HG03064 (cell line): Measurements from ENCODE around the gene MYL11.
"Not testable (repeated sequence)": the region's sequence is repeated elsewhere in the genome, so short reads cannot be mapped to it uniquely, and the experiment has no call there.

ENCODE experiments used
- ATAC-seq: cut with Tn5 transposase; IDR thresholded peaks from one replicate; pipeline ENCODE4 v1.9.1; 2021; ENCODE audit warnings: low read depth; ENCODE audit not compliant: unreplicated experiment

Gene MYL11

DNA sequence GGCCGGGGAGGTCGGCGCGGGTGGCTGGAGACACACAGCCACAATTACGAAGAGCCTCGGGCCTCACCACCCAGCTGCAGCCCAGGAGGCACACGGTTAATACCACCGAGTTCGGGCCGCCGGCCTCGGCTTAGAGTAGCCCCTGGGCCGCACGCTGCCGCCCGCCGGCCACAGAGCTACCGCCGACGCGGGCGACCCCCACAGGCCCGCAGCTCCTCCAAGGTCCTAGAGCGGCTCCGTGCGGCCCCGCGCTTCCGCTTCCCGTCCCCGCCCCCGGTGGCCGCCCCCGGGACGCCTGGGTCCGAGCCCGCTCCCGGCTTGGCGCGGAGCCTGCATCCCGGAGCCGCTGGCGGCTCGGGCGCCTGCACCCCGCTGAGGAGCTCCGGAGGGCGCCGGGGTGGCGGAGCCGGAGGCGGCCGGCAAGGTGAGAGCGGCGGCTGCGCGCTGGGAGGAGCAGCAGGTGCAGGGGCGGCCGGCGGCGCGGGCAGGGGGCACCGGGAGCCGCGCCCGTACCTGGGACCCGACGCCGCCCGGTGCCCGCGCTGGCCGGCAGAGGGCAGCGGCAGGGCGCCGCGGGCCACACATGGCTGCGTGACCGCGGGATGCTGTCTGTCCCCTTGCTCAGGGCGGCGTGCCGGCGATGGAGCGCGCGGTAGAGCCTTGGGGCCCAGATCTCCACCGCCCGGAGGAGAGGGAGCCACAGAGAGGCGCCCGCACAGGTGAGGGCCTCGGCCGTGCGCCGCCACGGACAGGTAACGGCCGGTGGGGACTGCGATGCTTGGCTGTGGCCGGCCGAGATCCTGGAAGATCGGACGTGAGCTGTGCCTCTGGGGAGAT lies 20.8 kb downstream of the MYL11 start, which contains the start of gene ZNF48:
Gene ZNF48 (plus strand): TSS at position 266 of the 837 bp plus-strand sequence. CDS start 375 bp downstream, at position 641.
- peak; percentile 49 for ATAC-seq

DNA sequence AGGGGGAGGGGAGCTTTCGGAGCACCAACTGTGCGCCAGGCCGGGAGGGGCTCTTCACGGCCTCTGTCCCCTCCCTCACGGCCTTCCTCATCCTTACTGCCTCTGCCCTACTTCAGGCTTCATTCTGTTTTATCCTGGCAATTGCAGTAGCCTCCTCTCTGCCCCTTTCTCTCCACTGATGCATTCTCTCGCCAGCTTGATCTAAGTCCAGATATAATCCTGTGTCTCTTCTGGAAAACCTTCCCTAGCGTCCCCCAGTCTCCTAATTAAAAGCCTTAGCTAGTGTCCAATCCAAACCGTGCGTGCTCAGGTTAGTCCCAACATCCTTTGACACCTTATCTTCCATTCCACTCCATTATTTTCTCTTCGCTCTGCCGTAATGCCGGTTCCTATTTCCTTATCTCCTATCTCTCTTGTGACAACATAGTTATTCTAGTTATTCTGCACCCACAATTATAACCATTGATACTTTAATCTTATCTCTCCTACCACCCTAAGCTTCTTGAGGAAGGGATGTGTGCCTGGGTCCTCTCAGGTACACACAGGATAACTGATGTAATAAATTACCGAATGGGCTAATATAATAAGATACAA lies 21.5 kb downstream of the MYL11 start:
- no peak for ATAC-seq

DNA sequence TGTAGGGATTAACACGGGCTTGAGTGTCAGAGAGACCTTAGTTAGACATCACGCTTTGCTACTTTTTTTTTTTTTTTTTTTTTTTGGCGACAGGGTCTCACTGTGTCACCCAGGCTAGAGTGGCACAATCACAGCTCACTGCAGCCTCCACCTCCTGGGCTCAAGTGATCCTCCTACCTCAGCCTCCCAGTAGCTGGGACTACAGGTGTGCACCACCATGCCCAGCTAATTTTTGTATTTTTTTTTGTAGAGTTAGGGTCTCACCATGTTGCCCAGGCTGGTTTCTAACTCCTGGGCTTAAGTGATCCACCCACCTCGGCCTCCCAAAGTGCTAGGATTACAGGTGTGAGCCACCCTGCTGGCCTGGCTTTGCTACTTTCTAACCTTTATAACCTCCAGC lies 22.0 kb downstream of the MYL11 start:
- ATAC-seq = not testable (repeated sequence)

DNA sequence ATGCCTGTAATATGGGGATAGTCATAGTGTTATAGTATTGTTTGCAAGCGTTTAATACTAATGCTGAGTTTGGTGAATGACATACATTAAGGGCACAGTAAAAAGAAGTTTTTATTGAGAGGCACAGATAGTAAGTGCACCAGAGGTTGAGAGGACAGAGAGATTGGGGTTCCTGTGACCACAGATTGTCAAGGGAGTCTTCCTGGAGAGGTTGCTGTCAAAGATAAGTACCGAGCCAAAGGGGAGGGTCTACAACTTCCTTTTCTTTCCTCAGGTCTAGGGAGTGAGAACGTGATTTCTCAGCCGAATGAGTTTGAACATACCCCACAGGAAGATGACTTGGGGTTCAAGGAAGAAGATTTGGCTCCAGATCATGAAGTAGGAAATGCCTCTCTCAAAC lies 22.5 kb downstream of the MYL11 start:
- no peak for ATAC-seq

DNA sequence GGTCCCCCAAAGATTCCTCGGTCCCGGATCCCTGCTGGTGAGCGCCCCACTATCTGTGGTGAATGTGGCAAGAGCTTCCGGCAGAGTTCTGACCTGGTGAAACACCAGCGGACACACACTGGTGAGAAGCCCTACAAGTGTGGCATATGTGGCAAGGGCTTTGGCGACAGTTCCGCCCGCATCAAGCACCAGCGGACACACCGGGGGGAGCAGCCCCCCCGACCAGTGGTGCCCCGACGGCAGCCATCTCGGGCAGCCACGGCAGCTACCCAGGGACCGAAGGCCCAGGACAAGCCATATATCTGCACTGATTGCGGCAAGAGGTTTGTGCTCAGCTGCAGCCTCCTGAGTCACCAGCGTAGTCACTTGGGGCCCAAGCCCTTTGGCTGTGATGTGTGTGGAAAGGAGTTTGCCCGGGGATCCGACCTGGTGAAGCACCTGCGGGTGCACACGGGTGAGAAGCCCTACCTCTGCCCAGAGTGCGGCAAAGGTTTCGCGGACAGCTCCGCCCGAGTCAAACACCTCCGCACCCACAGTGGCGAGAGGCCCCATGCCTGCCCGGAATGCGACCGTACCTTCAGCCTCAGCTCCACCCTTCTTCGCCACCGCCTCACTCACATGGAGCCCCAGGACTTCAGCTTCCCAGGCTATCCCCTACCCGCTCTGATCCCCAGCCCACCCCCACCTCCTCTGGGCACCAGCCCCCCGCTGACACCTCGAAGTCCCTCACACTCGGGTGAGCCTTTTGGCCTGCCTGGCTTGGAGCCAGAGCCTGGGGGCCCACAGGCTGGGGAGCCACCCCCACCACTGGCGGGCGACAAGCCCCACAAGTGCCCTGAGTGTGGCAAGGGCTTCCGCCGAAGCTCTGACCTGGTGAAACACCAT lies 23.4 kb downstream of the MYL11 start:
- ATAC-seq = no peak

DNA sequence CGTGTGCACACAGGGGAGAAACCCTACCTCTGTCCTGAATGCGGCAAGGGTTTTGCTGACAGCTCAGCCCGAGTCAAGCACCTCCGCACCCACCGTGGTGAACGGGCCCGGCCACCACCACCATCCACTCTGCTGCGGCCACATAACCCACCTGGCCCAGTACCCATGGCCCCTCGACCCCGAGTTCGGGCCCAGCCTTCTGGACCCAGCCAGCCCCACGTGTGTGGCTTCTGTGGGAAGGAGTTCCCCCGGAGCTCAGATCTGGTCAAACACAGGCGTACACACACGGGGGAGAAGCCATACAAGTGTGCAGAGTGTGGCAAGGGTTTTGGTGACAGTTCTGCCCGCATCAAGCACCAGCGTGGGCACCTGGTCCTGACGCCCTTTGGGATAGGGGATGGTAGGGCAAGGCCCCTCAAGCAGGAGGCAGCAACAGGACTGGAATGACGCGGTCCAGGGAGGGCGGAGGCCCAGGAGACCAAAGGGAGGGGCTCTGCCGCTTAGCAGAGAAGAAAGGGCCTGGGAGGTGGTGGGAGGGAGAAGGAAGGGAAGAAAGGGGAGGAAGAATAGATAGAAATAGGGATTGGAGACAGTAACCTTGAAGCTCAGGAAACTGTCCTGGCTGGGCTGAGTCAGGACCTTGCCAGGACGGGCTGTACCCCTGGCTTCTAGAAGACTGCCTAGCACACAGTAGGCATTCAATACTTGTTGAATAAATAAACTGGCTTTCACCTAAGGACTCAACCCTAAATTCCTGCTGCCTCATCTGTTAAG lies 24.2 kb downstream of the MYL11 start:
- no peak for ATAC-seq

DNA sequence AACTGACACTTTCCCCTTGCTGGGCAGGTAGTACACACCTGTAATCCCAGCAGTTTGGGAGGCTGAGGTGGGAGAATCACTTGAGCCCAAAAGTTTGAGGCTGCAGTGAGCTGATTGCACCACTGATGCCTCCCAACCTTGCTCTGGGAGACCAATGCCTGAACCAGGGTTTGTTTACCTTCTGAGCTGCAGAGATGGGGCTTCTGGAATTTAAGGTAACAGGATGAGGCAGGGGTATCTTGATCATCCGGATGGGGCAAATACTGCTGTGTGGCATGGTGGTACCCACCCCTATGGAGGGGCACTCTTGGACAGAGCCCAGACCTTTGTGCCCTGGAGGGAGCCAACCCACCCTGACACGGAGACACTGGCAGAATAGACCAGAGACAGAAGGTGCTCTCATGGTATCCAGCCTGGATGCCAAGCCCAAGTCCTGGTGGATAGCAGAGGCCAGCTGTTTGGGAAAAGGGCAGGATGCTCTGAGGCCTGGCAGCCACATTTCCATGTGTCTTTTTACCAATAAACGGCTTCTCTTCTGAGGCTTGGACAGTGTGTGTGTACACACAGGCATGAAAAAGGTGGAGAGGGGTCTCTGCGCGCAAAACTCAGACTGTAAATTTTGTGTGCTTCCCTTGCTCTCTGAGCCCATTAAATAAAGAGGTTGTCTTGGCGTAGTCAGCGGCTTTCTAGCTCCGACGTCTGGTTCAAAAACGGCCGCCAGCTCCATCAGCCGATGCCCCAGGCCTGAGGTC lies 25.0 kb downstream of the MYL11 start:
- no peak for ATAC-seq

DNA sequence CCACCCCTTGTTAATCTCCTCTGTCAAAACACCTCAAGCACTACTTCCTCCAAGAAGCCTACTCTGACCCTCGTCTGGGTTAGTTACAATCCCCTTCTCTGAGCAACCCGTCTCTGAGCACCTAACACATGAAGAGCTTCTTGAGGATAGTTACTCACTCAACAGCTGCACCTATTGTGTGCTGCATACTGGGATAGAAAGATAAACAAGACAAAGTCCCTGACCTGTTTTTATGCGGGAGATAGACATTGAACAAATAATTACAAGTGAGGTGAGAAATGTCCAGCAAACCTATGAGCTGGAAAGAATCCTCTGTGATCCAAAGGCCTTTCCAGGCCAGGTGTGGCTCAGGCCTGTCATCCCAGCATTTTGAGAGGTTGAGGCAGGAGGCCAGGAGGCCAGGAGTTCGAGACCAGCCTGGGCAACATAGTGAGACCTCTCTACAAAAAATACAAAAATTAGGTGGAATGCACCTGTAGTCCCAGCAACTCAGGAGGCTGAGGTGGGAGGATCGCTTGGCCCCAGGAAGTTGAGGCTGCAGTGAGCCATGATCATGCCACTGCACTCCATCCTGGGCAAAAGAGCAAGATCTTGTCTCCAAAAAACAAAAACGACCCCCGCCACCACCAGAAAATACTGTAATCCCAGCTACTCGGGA lies 27.3 kb downstream of the MYL11 start:
- ATAC-seq = no peak

DNA sequence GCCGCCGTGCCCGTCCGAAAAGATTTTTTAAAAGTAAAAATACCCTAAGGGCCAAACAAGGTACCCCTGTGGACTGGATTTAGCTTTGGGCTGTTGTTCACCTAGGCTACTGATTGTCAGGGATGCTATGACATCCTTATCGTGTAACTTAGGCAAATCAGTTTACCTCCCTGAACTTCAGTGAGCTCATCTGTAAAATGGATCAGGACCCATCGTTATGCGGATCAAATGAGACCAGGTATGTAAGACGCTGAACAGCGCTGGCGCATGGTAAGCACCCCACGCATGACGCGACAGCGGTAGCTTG lies 32.1 kb downstream of the MYL11 start:
- no peak for ATAC-seq

DNA sequence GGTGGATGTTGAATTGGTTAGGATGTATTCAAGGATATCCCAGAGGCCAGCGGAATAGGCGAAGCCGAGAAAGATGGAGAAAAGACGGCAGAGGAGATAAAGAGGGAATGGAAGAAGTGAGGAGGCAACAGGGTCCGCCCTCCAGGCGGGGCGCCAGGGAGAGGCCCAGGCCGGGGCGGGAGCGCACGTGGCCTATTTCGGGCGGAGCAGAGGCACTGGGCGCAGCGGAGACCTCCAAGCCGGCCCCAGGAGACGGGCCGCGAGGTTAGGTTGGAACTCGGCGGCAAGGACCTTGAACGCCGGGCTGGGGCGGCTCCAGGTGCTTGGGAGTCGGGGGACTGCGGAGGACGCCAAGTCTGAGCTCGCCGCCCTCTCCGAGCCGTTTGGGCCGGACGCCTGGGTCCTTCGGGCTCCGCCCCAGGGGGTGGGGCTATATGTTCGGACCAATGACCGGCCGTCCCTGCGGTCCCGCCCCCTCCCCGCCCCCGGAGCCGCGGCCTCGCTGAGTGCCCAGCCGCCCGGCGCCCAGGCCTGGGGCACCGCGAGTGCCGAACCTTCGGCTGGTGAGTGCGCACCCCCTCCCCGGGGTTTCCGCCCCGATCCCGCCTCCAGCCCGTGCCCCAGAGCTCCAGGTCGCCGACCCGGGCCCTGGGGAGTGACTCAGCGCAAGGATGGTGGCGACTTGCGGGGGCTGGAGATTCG lies 32.7 kb downstream of the MYL11 start, which contains the start of gene ZNF771:
Gene ZNF771 (plus strand): TSS at position 505 of the 702 bp plus-strand sequence. CDS start 448 bp downstream, outside the sequence.
- ATAC-seq = peak; percentile 84

DNA sequence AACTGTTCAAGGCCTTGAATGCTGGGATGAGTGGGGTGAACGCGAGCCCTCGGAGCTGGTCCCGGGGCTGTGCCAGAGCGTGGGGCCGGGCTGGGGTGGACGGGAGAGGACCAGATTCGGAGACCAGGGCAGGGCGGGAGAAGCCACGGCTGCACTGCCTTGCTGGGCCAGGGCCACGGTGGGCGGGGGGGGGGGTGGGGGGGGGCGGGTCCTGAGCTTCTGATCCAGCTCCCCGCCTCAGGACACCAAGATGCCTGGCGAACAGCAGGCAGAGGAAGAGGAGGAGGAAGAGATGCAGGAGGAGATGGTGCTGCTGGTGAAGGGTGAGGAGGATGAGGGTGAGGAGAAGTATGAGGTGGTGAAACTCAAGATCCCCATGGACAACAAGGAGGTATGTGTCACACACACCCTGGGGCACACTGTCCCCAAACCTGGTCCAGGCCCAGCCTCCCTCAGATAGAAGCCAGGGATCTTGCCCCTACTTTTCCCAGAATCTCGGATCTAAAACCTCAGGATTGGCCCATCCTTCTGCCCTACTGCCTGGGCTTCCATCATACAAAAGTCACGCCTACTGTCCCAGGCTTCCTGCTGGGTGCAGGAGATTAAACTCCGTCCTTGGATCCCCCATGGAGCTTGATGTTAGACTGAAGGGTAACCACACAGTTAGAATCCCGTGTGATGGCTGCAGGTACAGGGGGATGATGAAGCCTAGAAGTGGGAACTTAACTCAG lies 33.4 kb downstream of the MYL11 start:
- ATAC-seq = no peak

DNA sequence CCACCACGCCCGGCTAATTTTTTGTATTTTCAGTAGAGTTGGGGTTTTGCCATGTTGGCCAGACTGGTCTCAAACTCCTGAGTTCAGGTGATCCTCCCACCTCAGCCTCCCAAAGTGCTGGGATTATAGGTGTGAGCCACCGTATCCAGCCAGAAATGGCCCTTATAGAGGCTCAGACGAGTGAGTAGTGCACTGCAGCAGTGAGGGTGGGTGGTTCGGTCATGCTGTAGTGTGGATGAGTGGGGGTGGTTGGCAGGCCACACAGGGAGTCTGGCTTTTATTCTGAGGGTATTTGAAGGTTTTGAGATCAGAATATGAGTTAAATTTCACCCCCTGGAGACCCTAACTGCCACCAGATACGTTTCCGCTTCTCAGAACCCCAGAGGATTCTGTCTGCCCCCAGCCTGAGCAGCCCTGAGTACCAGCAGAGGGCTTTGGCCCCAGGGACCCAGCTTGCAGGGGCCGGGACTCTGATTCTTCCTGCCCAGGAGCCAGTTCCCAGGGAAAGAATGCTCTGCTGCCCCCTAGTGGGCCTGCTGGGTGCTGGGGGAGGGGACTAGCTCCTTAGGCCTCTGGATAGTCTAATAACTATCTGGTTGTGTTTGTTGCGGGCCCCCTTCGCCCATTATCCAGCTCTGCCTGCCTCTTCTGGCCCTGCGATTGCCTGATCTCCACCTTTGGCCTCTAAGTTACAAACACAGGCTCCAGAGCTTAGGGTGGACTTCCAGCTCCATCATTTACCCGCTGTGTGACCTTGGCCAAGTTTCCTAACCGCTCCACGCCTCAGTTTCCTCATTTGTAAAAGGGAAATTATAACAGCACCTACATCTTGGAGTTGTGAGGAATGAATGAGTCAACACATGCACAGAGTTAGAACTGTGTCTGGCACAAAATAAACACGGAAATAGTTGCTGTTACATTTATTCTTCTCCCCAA lies 34.8 kb downstream of the MYL11 start:
- ATAC-seq = no peak

DNA sequence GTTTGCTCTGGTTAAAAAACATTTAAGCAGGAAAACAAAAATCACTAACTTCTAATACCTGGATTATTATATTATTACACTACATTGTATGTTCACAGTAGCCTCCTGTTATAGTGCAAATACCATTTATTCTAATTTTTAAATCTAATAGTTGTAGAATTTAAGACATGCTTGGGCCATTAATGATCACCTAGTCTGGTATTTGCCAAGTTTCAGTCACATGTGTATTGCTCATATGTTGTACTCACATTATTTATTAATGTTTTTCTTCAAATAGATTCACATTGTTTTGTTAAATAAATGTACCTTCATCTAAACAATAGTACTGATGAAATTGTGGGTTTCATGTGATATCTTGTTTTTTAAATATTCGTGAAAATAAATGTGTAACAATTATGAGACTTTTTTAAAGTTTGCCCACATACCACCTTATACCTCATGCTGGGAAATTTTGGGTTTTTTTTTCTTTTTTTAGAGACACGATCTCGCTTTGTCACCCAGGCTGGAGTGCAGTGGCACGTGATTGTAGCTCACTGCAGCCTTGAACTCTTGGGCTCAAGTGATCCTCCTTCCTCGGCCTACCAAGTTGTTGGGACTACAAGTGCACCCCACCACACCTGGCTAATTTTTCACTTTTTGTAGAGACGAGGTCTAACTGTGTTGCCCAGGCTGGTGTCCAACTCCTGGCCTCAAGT lies 38.7 kb downstream of the MYL11 start:
- ATAC-seq = no peak

DNA sequence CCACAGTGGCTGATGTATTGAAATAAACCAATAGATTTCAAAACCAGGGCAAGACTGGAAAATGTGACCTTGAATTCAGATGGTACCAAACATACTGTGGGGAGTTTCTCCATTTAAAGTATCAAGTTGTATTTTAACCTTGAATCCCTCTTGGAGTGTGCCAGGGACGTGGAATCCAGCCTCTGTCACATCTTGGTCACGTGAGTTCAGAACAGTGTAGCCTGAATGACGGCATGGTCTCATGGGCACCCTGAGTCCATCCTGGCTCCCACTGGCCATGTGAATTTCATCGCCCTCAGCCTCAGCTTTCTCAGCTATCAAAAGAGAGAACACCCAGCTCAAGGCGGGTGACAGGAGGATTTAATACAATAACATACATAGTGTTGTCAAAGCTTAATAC lies 39.6 kb downstream of the MYL11 start:
- ATAC-seq = no peak

DNA sequence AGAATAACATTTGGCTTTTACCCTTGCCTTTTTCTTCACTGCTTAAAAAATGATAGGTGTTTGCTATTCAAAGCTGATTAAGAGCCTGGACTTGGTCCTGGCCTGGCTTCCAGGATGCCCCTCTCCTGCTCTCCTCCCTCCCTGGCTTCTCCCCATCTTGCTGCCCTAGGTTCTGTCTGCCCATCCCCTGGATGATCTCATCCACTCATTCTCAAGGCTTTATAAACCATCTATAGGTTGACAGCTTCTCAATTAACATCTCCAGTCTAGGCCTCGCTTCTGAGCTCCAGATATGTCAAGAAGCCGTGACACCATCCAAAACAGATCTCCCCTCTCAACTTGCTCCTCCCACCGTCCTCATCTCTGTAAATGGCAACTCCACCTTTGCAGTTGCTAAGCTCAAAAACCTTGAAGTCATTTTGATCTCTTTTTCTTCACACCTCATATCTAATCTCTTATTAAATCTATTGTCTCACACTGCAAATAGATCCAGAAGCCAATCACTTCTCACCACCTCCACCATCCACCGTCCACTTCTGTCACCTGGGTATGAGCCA lies 41.5 kb downstream of the MYL11 start:
- no peak for ATAC-seq
